Loucy (cell line): ENCODE results near the gene TIE1.

Experiments
- H2AFZ ChIP-seq: fragments of 200-600 bp; sonication (generic); 2 replicates; pipeline ENCODE4 v1.6.0; 2016; ENCODE audit warnings: antibody characterized with exemption, mild to moderate bottlenecking, low read length, moderate library complexity
- H3F3A ChIP-seq: fragments of 200-600 bp; 2 replicates; pipeline ENCODE4 v1.6.0; 2016; ENCODE audit warnings: antibody characterized with exemption, low read depth, mild to moderate bottlenecking
- H3K27me3 ChIP-seq: fragments of 200-600 bp; sonication (generic); 2 replicates; pipeline ENCODE4 v1.6.1; 2014; ENCODE audit warnings: low read length, mild to moderate bottlenecking; ENCODE audit not compliant: insufficient read depth, poor library complexity, severe bottlenecking
- H3K36me3 ChIP-seq: fragments of 200-600 bp; sonication (generic); 2 replicates; pipeline ENCODE4 v1.6.1; 2016; ENCODE audit warnings: low read length; ENCODE audit not compliant: insufficient read depth
- H3K4me1 ChIP-seq: fragments of 200-600 bp; sonication (generic); 2 replicates; pipeline ENCODE4 v1.5.1; 2014; ENCODE audit warnings: low read length, mild to moderate bottlenecking; ENCODE audit not compliant: insufficient read depth, poor library complexity, severe bottlenecking
- H3K4me2 ChIP-seq: fragments of 200-600 bp; sonication (generic); 2 replicates; pipeline ENCODE4 v1.6.0; 2014; ENCODE audit warnings: antibody characterized with exemption, low read length, low read depth, mild to moderate bottlenecking; ENCODE audit not compliant: poor library complexity, severe bottlenecking
- H3K4me3 ChIP-seq: fragments of 200-600 bp; sonication (generic); 2 replicates; pipeline ENCODE4 v1.5.1; 2014; ENCODE audit warnings: low read length, mild to moderate bottlenecking, mixed read lengths; ENCODE audit not compliant: poor library complexity, severe bottlenecking
- H3K79me2 ChIP-seq: fragments of 200-600 bp; sonication (generic); 2 replicates; pipeline ENCODE4 v1.6.1; 2014; ENCODE audit warnings: low read length; ENCODE audit not compliant: insufficient read depth
- H3K9ac ChIP-seq: fragments of 200-600 bp; sonication (generic); 2 replicates; pipeline ENCODE4 v1.6.0; 2014; ENCODE audit warnings: mild to moderate bottlenecking, low read depth, low read length, moderate library complexity; ENCODE audit not compliant: poor library complexity, severe bottlenecking
- H3K9me2 ChIP-seq: fragments of 200-600 bp; sonication (generic); replicated peaks from 2 replicates; pipeline ENCODE4 v1.6.1; 2016; ENCODE audit warnings: low read depth, low read length, mixed read lengths
- H3K9me3 ChIP-seq: fragments of 200-600 bp; sonication (generic); 2 replicates; pipeline ENCODE4 v1.6.1; 2014; ENCODE audit warnings: mild to moderate bottlenecking, antibody characterized with exemption, low read length, low read depth; ENCODE audit not compliant: insufficient read depth
- H4K20me1 ChIP-seq: fragments of 200-600 bp; sonication (generic); 2 replicates; pipeline ENCODE4 v1.6.0; 2014; ENCODE audit warnings: antibody characterized with exemption, low read length, mild to moderate bottlenecking; ENCODE audit not compliant: insufficient read depth, poor library complexity, severe bottlenecking
- CTCF ChIP-seq: fragments of 200-600 bp; sonication (generic); conservative IDR thresholded peaks from 2 replicates; pipeline ENCODE4 v1.5.1; 2014; ENCODE audit warnings: mild to moderate bottlenecking, antibody characterized with exemption, low read length
- EZH2phosphoT487 ChIP-seq: fragments of 200-600 bp; IDR thresholded peaks from 2 replicates; pipeline ENCODE4 v1.6.1; 2018; ENCODE audit warnings: antibody characterized with exemption, mild to moderate bottlenecking, moderate library complexity, borderline replicate concordance

The TIE1 gene

DNA sequence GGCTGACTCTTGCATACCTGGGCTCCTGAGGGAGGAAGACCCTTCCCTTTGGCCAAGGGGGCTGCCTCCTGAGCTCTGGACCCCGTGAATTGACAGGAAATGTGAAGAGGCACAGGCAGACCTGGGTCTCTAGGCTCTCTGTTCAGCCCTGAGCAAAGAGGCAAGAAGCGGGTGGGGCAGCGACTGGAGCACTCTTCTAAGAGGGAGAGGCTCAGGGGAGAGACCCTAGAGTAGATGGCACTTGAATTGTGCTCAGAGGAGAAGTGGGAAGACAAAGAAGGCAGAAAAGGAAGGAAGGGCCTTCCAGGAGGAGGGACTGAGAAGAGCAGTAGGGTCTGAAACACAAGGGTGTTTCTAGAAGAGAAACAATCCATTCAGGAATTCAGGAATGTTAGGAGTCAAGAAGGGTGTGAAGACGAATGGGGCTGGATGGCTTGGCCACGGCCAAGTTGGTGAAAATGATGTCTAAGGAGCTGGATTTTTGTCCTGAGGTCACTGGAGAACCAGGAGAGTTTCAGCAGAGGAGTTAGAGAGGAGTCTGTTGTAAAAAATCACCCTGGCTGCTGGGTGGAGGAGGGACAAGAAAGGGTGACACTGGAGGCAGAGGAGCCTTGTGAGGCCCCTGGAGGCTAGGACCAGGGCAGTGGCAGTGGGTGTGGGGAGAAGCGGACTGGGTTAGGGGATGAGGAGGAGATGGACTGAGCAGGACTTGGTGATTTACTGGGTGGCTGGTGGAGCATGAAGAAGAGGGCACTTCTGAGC is 5.3 kb downstream of the TIE1 start:
- Histone ChIP-seq H3K4me1 (no peaks in the 10 kb centered on the region), H4K20me1 (no peaks in the 10 kb centered on the region), H2AFZ (no peak overlapping the region), H3K9ac (no peak overlapping the region), H3F3A (no peaks in the 10 kb centered on the region), H3K36me3 (no peaks in the 10 kb centered on the region), H3K27me3 (no peaks in the 10 kb centered on the region), H3K79me2 (no peaks in the 10 kb centered on the region), H3K4me3 (no peak overlapping the region), H3K4me2 (no peak overlapping the region), H3K9me3 (no peaks in the 10 kb centered on the region), H3K9me2 (no peaks in the 10 kb centered on the region)
- TF ChIP-seq EZH2phosphoT487 (no peak), CTCF (no peak)

DNA sequence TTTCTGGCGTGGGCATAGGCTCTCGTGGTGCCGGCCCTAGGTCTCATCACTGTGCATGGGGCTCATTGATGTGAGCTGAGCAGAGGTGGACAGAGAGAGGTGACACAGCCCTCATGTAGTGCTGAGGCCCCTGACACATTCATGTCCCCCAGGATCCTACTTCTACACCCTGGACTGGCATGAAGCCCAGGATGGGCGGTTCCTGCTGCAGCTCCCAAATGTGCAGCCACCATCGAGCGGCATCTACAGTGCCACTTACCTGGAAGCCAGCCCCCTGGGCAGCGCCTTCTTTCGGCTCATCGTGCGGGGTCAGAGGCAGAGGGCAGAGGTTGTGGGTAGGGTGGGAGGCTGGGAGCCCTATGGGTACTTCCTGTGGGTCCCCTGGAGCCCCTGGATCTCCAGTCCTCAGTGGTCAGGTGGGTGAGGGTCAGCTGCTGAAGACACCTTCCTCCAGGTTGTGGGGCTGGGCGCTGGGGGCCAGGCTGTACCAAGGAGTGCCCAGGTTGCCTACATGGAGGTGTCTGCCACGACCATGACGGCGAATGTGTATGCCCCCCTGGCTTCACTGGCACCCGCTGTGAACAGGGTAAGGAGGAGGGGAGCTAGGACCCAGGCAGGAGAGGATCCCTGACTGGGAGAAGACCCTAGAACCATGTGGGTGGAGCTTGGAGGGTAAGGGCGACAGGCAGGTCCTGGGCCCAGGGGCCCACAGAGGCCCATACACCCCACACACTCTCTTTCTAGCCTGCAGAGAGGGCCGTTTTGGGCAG is 6.1 kb downstream of the TIE1 start:
- Histone ChIP-seq H3K27me3 (no peaks in the 10 kb centered on the region), H3K9ac (no peak overlapping the region), H3K4me3 (no peak overlapping the region), H2AFZ (no peak overlapping the region), H3K4me1 (no peaks in the 10 kb centered on the region), H3K79me2 (no peaks in the 10 kb centered on the region), H3K36me3 (no peaks in the 10 kb centered on the region), H3K9me2 (no peaks in the 10 kb centered on the region), H3F3A (no peaks in the 10 kb centered on the region), H4K20me1 (no peaks in the 10 kb centered on the region), H3K4me2 (no peak overlapping the region), H3K9me3 (no peaks in the 10 kb centered on the region)
- no peak for TF ChIP-seq EZH2phosphoT487
- TF ChIP-seq CTCF = no peak

DNA sequence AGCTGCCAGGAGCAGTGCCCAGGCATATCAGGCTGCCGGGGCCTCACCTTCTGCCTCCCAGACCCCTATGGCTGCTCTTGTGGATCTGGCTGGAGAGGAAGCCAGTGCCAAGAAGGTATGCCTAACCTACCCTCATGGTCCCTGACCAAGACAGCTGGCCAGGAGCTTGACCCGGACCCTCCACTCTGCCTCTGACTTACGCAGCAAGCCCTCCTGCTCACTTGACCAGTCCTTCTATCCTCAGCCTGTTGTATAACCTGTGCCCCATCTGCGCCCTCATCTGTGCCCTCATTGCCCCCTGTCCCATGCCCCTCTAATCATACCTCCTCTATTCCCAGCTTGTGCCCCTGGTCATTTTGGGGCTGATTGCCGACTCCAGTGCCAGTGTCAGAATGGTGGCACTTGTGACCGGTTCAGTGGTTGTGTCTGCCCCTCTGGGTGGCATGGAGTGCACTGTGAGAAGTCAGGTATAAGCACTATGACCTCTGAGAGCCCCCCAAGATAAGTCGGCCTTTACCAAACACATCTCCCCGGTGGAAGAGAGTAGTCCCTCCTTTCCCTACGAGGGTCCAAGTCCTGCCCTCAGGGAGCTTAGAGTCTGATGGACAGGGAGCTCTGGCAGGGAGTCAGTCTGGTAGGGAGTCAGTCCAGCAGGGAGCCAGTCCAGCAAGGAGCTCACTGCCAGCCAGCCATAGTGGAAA is 6.8 kb downstream of the TIE1 start:
- Histone ChIP-seq H4K20me1 (no peaks in the 10 kb centered on the region), H3K9ac (no peak overlapping the region), H3K4me2 (no peak overlapping the region), H2AFZ (no peak overlapping the region), H3K36me3 (no peaks in the 10 kb centered on the region), H3F3A (no peaks in the 10 kb centered on the region), H3K9me2 (no peaks in the 10 kb centered on the region), H3K4me1 (no peaks in the 10 kb centered on the region), H3K79me2 (no peaks in the 10 kb centered on the region), H3K27me3 (no peaks in the 10 kb centered on the region), H3K4me3 (no peak overlapping the region), H3K9me3 (no peaks in the 10 kb centered on the region)
- TF ChIP-seq EZH2phosphoT487 = no peak
- no peak for TF ChIP-seq CTCF
